GOT3 (cell line): Measurements from ENCODE around the gene SSR4.

ENCODE experiments used
- DNase-seq: peaks from one replicate; lab custom pipeline; 2025; ENCODE audit warnings: mixed read lengths; lab: John Stamatoyannopoulos, UW

SSR4 gene

GRCh38 chrX:153780678-153781427 lies 13.6 kb upstream of the SSR4 start, which contains the start of gene SRPK3:
Gene SRPK3, plus strand, starts transcription at chrX:153781041. Its CDS starts 46 bp downstream, at chrX:153781087.
- no peak for DNase-seq

GRCh38 chrX:153781428-153782047 lies 12.9 kb upstream of the SSR4 start:
- DNase-seq: no peak

GRCh38 chrX:153782313-153782712 lies 12.2 kb upstream of the SSR4 start:
- DNase-seq: no peak

- no peak for DNase-seq
These were observed 11.6 kb upstream of the SSR4 start for GRCh38 chrX:153782871-153783270.

GRCh38 chrX:153783378-153784013 lies 11.0 kb upstream of the SSR4 start:
- DNase-seq: no peak

GRCh38 chrX:153784325-153784967 lies 10.0 kb upstream of the SSR4 start:
- no peak for DNase-seq

GRCh38 chrX:153786669-153787068 lies 7.8 kb upstream of the SSR4 start:
- no peak for DNase-seq

GRCh38 chrX:153789654-153790053 lies 4.8 kb upstream of the SSR4 start:
- no peak for DNase-seq

- no peak for DNase-seq
These were observed 3.2 kb upstream of the SSR4 start for GRCh38 chrX:153791104-153791852.

- no peak for DNase-seq
These were observed 2.1 kb upstream of the SSR4 start for GRCh38 chrX:153792368-153792767.

GRCh38 chrX:153793291-153793690 lies 1.2 kb upstream of the SSR4 start:
- DNase-seq: no peak

GRCh38 chrX:153794897-153795816 lies 689 bp downstream of the SSR4 start:
- DNase-seq: no peak

GRCh38 chrX:153797415-153798015 lies 3.0 kb downstream of the SSR4 start:
- no peak for DNase-seq

- DNase-seq: no peak
These were observed 4.9 kb downstream of the SSR4 start for GRCh38 chrX:153799326-153799725.

- no peak for DNase-seq
These were observed 5.8 kb downstream of the SSR4 start for GRCh38 chrX:153800177-153800722.

- no peak for DNase-seq
These were observed 6.3 kb downstream of the SSR4 start for GRCh38 chrX:153800746-153801145.

GRCh38 chrX:153801669-153802068 lies 7.2 kb downstream of the SSR4 start:
- DNase-seq: no peak

GRCh38 chrX:153802513-153803045 lies 8.1 kb downstream of the SSR4 start:
- DNase-seq: no peak

- DNase-seq: no peak
These were observed 9.0 kb downstream of the SSR4 start for GRCh38 chrX:153803211-153804099.
